GM23338 (cell line): Measurements from ENCODE around the gene MYOD1. TPM values are rescaled to one million over a fixed set of nuclear protein-coding genes. Genes with fewer than 3 reads are reported as not detected.

Experiments
- ATAC-seq: fragments of 200-7000 bp; cut with Tn5 transposase; 3 replicates; pipeline ENCODE4 v1.9.1; 2020
- DNase-seq: peaks from one replicate; pipeline ENCODE4 v3.0.0-alpha.2; 2015; ENCODE audit warnings: low spot score
- H2AFZ ChIP-seq: fragments of 200-600 bp; sonication (generic); 2 replicates; pipeline ENCODE4 v1.8.0; 2016; ENCODE audit warnings: antibody characterized with exemption, mild to moderate bottlenecking, moderate library complexity
- H3F3A ChIP-seq: fragments of 200-600 bp; sonication (generic); replicated peaks from 2 replicates; pipeline ENCODE4 v1.8.0; 2017; ENCODE audit warnings: antibody characterized with exemption, mixed run types, low read depth
- H3K27ac ChIP-seq: fragments of 200-600 bp; sonication (generic); 2 replicates; pipeline ENCODE4 v1.6.1; 2016; ENCODE audit warnings: low read depth
- H3K27me3 ChIP-seq: fragments of 200-600 bp; sonication (generic); 2 replicates; pipeline ENCODE4 v1.8.0; 2016; ENCODE audit warnings: mild to moderate bottlenecking, mixed run types, moderate library complexity; ENCODE audit not compliant: insufficient read depth
- H3K36me3 ChIP-seq: fragments of 200-600 bp; sonication (generic); 2 replicates; pipeline ENCODE4 v1.8.0; 2016; ENCODE audit warnings: mild to moderate bottlenecking; ENCODE audit not compliant: insufficient read depth
- H3K4me1 ChIP-seq: fragments of 200-600 bp; sonication (generic); 2 replicates; pipeline ENCODE4 v1.8.0; 2016; ENCODE audit warnings: mild to moderate bottlenecking, moderate library complexity; ENCODE audit not compliant: insufficient read depth
- H3K4me2 ChIP-seq: fragments of 200-600 bp; sonication (generic); 2 replicates; pipeline ENCODE4 v1.7.1; 2017; ENCODE audit warnings: mixed run types
- H3K4me3 ChIP-seq: fragments of 200-600 bp; sonication (generic); 2 replicates; pipeline ENCODE4 v1.6.1; 2016; ENCODE audit warnings: mixed run types
- H3K79me2 ChIP-seq: fragments of 200-600 bp; sonication (generic); replicated peaks from 2 replicates; pipeline ENCODE4 v1.8.0; 2017; ENCODE audit warnings: mild to moderate bottlenecking; ENCODE audit not compliant: insufficient read depth
- H3K9me2 ChIP-seq: fragments of 200-600 bp; sonication (generic); 2 replicates; pipeline ENCODE4 v1.8.0; 2017; ENCODE audit not compliant: insufficient read depth
- H4K20me1 ChIP-seq: fragments of 200-600 bp; sonication (generic); replicated peaks from 2 replicates; pipeline ENCODE4 v1.8.0; 2017; ENCODE audit warnings: mild to moderate bottlenecking; ENCODE audit not compliant: insufficient read depth
- H3K27ac Mint-ChIP-seq: 2 replicates; pipeline ENCODE4 v1.8.0; 2020; ENCODE audit warnings: inconsistent platforms, mild to moderate bottlenecking, moderate library complexity, mixed read lengths
- H3K27me3 Mint-ChIP-seq: 3 replicates; pipeline ENCODE4 v1.8.0; 2022; ENCODE audit warnings: low read depth, mild to moderate bottlenecking, moderate library complexity, mixed read lengths, inconsistent platforms; ENCODE audit not compliant: insufficient read depth, poor library complexity
- H3K36me3 Mint-ChIP-seq: 3 replicates; pipeline ENCODE4 v1.8.0; 2021; ENCODE audit warnings: low read depth, mild to moderate bottlenecking, inconsistent platforms, moderate library complexity, mixed read lengths
- H3K4me1 Mint-ChIP-seq: 3 replicates; pipeline ENCODE4 v1.8.0; 2020; ENCODE audit warnings: mild to moderate bottlenecking, inconsistent platforms, mixed read lengths
- H3K4me3 Mint-ChIP-seq: 3 replicates; pipeline ENCODE4 v1.8.0; 2021; ENCODE audit warnings: moderate library complexity, mild to moderate bottlenecking, inconsistent platforms, mixed read lengths
- H3K9me3 Mint-ChIP-seq: 3 replicates; pipeline ENCODE4 v1.8.0; 2020; ENCODE audit warnings: moderate library complexity, mild to moderate bottlenecking, inconsistent platforms, mixed read lengths
- CREB1 ChIP-seq: fragments of 250-450 bp; sonication (Bioruptor Pico); IDR thresholded peaks from 2 replicates; pipeline ENCODE4 v1.5.0; 2020; ENCODE audit warnings: low read depth, mild to moderate bottlenecking, moderate library complexity
- CTCF ChIP-seq, 2 experiments: fragments of 200-600 bp in 1 of 2; sonication (generic) in 1 of 2; conservative IDR thresholded peaks; 2 replicates each; pipeline versions ENCODE4 v1.5.1 to v1.6.1; 2016 to 2017; ENCODE audit warnings: antibody characterized with exemption in 2 of 2, low read depth in 2 of 2, mild to moderate bottlenecking in 2 of 2, moderate library complexity in 1 of 2
- ETS1 ChIP-seq: IDR thresholded peaks from 2 replicates; pipeline ENCODE4 v1.6.1; 2016; ENCODE audit warnings: antibody characterized with exemption
- EZH2 ChIP-seq: fragments of 200-600 bp; sonication (generic); IDR thresholded peaks from one replicate; pipeline ENCODE4 v1.8.0; 2017; ENCODE audit warnings: antibody characterized with exemption, mild to moderate bottlenecking, low read depth; ENCODE audit not compliant: unreplicated experiment
- EZH2phosphoT487 ChIP-seq: fragments of 200-600 bp; sonication (generic); IDR thresholded peaks from one replicate; pipeline ENCODE4 v1.8.1; 2018; ENCODE audit warnings: antibody characterized with exemption; ENCODE audit not compliant: unreplicated experiment
- JUNB ChIP-seq: IDR thresholded peaks from one replicate; pipeline ENCODE4 v1.6.1; 2016; ENCODE audit warnings: antibody characterized with exemption; ENCODE audit not compliant: unreplicated experiment
- NANOG ChIP-seq: IDR thresholded peaks from 2 replicates; pipeline ENCODE4 v1.6.1; 2016; ENCODE audit warnings: antibody characterized with exemption, borderline replicate concordance
- POLR2AphosphoS5 ChIP-seq: IDR thresholded peaks from 2 replicates; pipeline ENCODE4 v1.6.1; 2016; ENCODE audit warnings: antibody characterized with exemption, low read depth
- REST ChIP-seq: IDR thresholded peaks from one replicate; pipeline ENCODE4 v1.6.1; 2018; ENCODE audit warnings: antibody characterized with exemption; ENCODE audit not compliant: unreplicated experiment
- STAT1 ChIP-seq: IDR thresholded peaks from one replicate; pipeline ENCODE4 v1.6.1; 2016; ENCODE audit warnings: antibody characterized with exemption; ENCODE audit not compliant: unreplicated experiment
- ZNF114 ChIP-seq: fragments of 250-450 bp; sonication (Bioruptor Pico); IDR thresholded peaks from 2 replicates; pipeline ENCODE4 v1.5.0; 2020; ENCODE audit warnings: mild to moderate bottlenecking, moderate library complexity
- polyA plus RNA-seq: library from polyadenylated mRNA; unstranded; fragments of >200 nt; fragmentation: Nextera tagmentation; extraction: Ambion mirVana; gene quantifications from 2 replicates; pipeline ENCODE4 v1.2.1, GENCODE V29; 2016
- total RNA-seq: library from RNA; depleted of rRNA; stranded (reverse); fragments of >200 nt; shearing (Covaris generic); gene quantifications from 2 replicates; pipeline ENCODE4 v1.2.3, GENCODE V29; 2014

Gene MYOD1
- total and polyA plus RNA-seq, 2 experiments from 2014 or later, result not detected

- Mint-ChIP-seq H3K27me3 (peaks cover 35% of the 10 kb centered on the region), H3K36me3 (no peaks in the 10 kb centered on the region; the same call in 2 of the 3 replicates), H3K27ac (no peak overlapping the region), H3K9me3 (peaks cover 7% of the 10 kb centered on the region), H3K4me1 (peaks cover 11% of the 10 kb centered on the region), H3K4me3 (no peak overlapping the region)
- DNase-seq, result no peak
- H3K4me1 ChIP-seq, result peaks cover 15% of the 10 kb centered on the region
- ATAC-seq, result no peak
- H3F3A ChIP-seq, result no peaks in the 10 kb centered on the region
- no peak overlapping the region for H3K4me3 ChIP-seq
- H3K27ac ChIP-seq, result no peak overlapping the region
- no peaks in the 10 kb centered on the region; the same call in 1 of the 2 replicates for H3K36me3 ChIP-seq
- no peaks in the 10 kb centered on the region for H3K9me2 ChIP-seq
- H2AFZ ChIP-seq, result no peak overlapping the region
- H3K79me2 ChIP-seq, result no peaks in the 10 kb centered on the region
- no peak overlapping the region for H3K4me2 ChIP-seq
- TF ChIP-seq EZH2 (no peak), STAT1 (no peak), POLR2AphosphoS5 (no peak), ZNF114 (no peak)
- peaks cover 41% of the 10 kb centered on the region for H3K27me3 ChIP-seq
- H4K20me1 ChIP-seq, result peaks cover 7% of the 10 kb centered on the region; the same call in 1 of the 2 replicates
Observed at GRCh38 chr11:17740649-17741235, 21.4 kb downstream of the MYOD1 start.

- Histone ChIP-seq H3K27me3 (peaks cover 34% of the 10 kb centered on the region), H3K9me2 (no peaks in the 10 kb centered on the region), H3K36me3 (no peaks in the 10 kb centered on the region; the same call in 1 of the 2 replicates), H4K20me1 (peaks cover 6% of the 10 kb centered on the region; the same call in 1 of the 2 replicates), H3K27ac (no peak overlapping the region), H3K4me3 (no peak overlapping the region), H3K79me2 (no peaks in the 10 kb centered on the region), H3K4me2 (no peak overlapping the region), H2AFZ (no peak overlapping the region), H3K4me1 (peaks cover 15% of the 10 kb centered on the region), H3F3A (no peaks in the 10 kb centered on the region)
- peaks cover 10% of the 10 kb centered on the region for H3K4me1 Mint-ChIP-seq
- H3K36me3 Mint-ChIP-seq, result no peaks in the 10 kb centered on the region; the same call in 2 of the 3 replicates
- H3K27me3 Mint-ChIP-seq, result peaks cover 33% of the 10 kb centered on the region
- peaks cover 3% of the 10 kb centered on the region; the same call in 2 of the 3 replicates for H3K9me3 Mint-ChIP-seq
- DNase-seq (no peak), ATAC-seq (no peak)
- no peak overlapping the region for H3K27ac Mint-ChIP-seq
- H3K4me3 Mint-ChIP-seq, result no peak overlapping the region
- no peak for TF ChIP-seq JUNB
- TF ChIP-seq STAT1, result no peak
Observed at GRCh38 chr11:17741487-17741886, 22.1 kb downstream of the MYOD1 start.

- Mint-ChIP-seq H3K27ac (no peak overlapping the region), H3K36me3 (no peaks in the 10 kb centered on the region), H3K4me3 (no peak overlapping the region), H3K27me3 (peaks cover 28% of the 10 kb centered on the region), H3K9me3 (no peaks in the 10 kb centered on the region), H3K4me1 (peaks cover 7% of the 10 kb centered on the region; the same call in 2 of the 3 replicates)
- no peak overlapping the region for H3K4me3 ChIP-seq
- 0 out of 2 replicates have a peak, but pooled peaks cover under 1% of the 10 kb centered on the region for H4K20me1 ChIP-seq
- no peak overlapping the region for H2AFZ ChIP-seq
- H3K4me1 ChIP-seq, result peaks cover 15% of the 10 kb centered on the region
- H3K27ac ChIP-seq, result no peak overlapping the region
- H3K27me3 ChIP-seq, result peaks cover 28% of the 10 kb centered on the region
- DNase-seq (no peak), ATAC-seq (no peak)
- H3K36me3 ChIP-seq, result no peaks in the 10 kb centered on the region; the same call in 1 of the 2 replicates
- no peaks in the 10 kb centered on the region for H3K79me2 ChIP-seq
- H3K9me2 ChIP-seq, result no peaks in the 10 kb centered on the region
- no peaks in the 10 kb centered on the region for H3F3A ChIP-seq
- no peak overlapping the region for H3K4me2 ChIP-seq
- TF ChIP-seq ETS1, result no peak
- no peak for TF ChIP-seq ZNF114
- no peak for TF ChIP-seq NANOG
- TF ChIP-seq CREB1, result no peak
- TF ChIP-seq REST, result no peak
- TF ChIP-seq EZH2phosphoT487, result no peak
- TF ChIP-seq CTCF (conservative IDR thresholded peaks at IDR 0.05; ENCODE audit: low read depth in 2 of 2), result no peak
- no peak for TF ChIP-seq STAT1
- TF ChIP-seq EZH2, result no peak
- no peak for TF ChIP-seq JUNB
Observed at GRCh38 chr11:17742019-17742418, 22.6 kb downstream of the MYOD1 start.
